Astrocyte of the cerebellum (primary cell): ENCODE results near the gene NSRP1.
"Not testable (repeated sequence)": the region's sequence is repeated elsewhere in the genome, so short reads cannot be mapped to it uniquely, and the experiment has no call there.

Experiments
- DNase-seq: peaks from one replicate; pipeline ENCODE4 v3.0.0-alpha.2; 2011; ENCODE audit warnings: low read depth
- H3K4me3 ChIP-seq: 2 replicates; pipeline ENCODE4 v1.5.1; 2011; ENCODE audit warnings: mild to moderate bottlenecking, low read depth, low read length, moderate library complexity
- CTCF ChIP-seq: IDR thresholded peaks from 2 replicates; pipeline ENCODE4 v1.5.1; 2012; ENCODE audit warnings: low read length, low read depth, moderate library complexity, mild to moderate bottlenecking; ENCODE audit errors: missing control alignments
- in situ Hi-C: cut with HindIII; loops from 2 replicates; pipeline ENCODE4 v1.10.0; 2017; ENCODE audit warnings: low sequenced_read_pairs

The NSRP1 gene

GRCh38 chr17:30188211-30188939 is 71.8 kb downstream of the NSRP1 start:
- in situ Hi-C loops: no loop called here
- no peak for TF ChIP-seq CTCF
- no peak overlapping the region for H3K4me3 ChIP-seq
- no peak for DNase-seq

GRCh38 chr17:30191072-30191471 is 74.5 kb downstream of the NSRP1 start:
- in situ Hi-C loops: no loop called here
- no peak overlapping the region for H3K4me3 ChIP-seq
- DNase-seq: no peak
- no peak for TF ChIP-seq CTCF

GRCh38 chr17:30196504-30196903 is 79.9 kb downstream of the NSRP1 start:
- no peak for DNase-seq
- no peak for TF ChIP-seq CTCF
- H3K4me3 ChIP-seq: no peak overlapping the region
- in situ Hi-C loops: no loop called here

GRCh38 chr17:30197416-30197815 is 80.8 kb downstream of the NSRP1 start:
- no peak for DNase-seq
- no peak for TF ChIP-seq CTCF
- in situ Hi-C loops: no loop called here
- H3K4me3 ChIP-seq: no peak overlapping the region

- DNase-seq: no peak
- no peak for TF ChIP-seq CTCF
- in situ Hi-C loops: no loop called here
- H3K4me3 ChIP-seq: no peak overlapping the region
Measured at GRCh38 chr17:30199600-30199999, 83.0 kb downstream of the NSRP1 start.

- no peak overlapping the region for H3K4me3 ChIP-seq
- DNase-seq: no peak
- in situ Hi-C loops: no loop called here
- TF ChIP-seq CTCF: no peak
Measured at GRCh38 chr17:30200106-30200505, 83.5 kb downstream of the NSRP1 start.

GRCh38 chr17:30200656-30201055 is 84.0 kb downstream of the NSRP1 start:
- DNase-seq, in situ Hi-C loops, H3K4me3 ChIP-seq: not testable (repeated sequence)
